Ishikawa (cell line): ENCODE measurements around the gene SLC15A1.

Experiments used
- CEBPB ChIP-seq: IDR thresholded peaks from 2 replicates; pipeline ENCODE4 v1.6.1; 2012
- CREB1 ChIP-seq: IDR thresholded peaks from 2 replicates; pipeline ENCODE4 v1.6.1; 2012; ENCODE audit warnings: low read depth
- EGR1 ChIP-seq: IDR thresholded peaks from 2 replicates; pipeline ENCODE4 v1.6.1; 2012
- EP300 ChIP-seq: IDR thresholded peaks from 2 replicates; pipeline ENCODE4 v1.6.1; 2012; ENCODE audit warnings: borderline replicate concordance
- FOXM1 ChIP-seq: IDR thresholded peaks from 2 replicates; pipeline ENCODE4 v1.6.1; 2012; ENCODE audit warnings: low read depth, borderline replicate concordance
- NFIC ChIP-seq: IDR thresholded peaks from 2 replicates; pipeline ENCODE4 v1.6.1; 2012
- RAD21 ChIP-seq: IDR thresholded peaks from 2 replicates; pipeline ENCODE4 v1.6.1; 2012; ENCODE audit warnings: low read depth
- TAF1 ChIP-seq: IDR thresholded peaks from 2 replicates; pipeline ENCODE4 v1.6.1; 2012; ENCODE audit warnings: low read depth, mild to moderate bottlenecking
- TCF12 ChIP-seq: IDR thresholded peaks from 2 replicates; pipeline ENCODE4 v1.6.1; 2012; ENCODE audit warnings: low read depth
- TEAD4 ChIP-seq: IDR thresholded peaks from 2 replicates; pipeline ENCODE4 v1.6.1; 2012
- USF1 ChIP-seq: IDR thresholded peaks from 2 replicates; pipeline ENCODE4 v1.6.1; 2012
- YY1 ChIP-seq: IDR thresholded peaks from 2 replicates; pipeline ENCODE4 v1.6.1; 2012; ENCODE audit warnings: low read depth
- ZBTB7A ChIP-seq: IDR thresholded peaks from 2 replicates; pipeline ENCODE4 v1.6.1; 2012; ENCODE audit warnings: low read depth
- TF ChIP-seq, protein P1 (sequence below): IDR thresholded peaks from 2 replicates; pipeline ENCODE4 v1.6.1; 2012
- TF ChIP-seq, protein P2 (sequence below): IDR thresholded peaks from 2 replicates; pipeline ENCODE4 v1.6.1; 2012; ENCODE audit warnings: low read depth, mild to moderate bottlenecking

The SLC15A1 gene

GRCh38 chr13:98707281-98707999 lies 45.0 kb downstream of the SLC15A1 start:
- TF ChIP-seq EGR1 = no peak
- TF ChIP-seq TEAD4 = no peak
- no peak for TF ChIP-seq EP300
- TF ChIP-seq, protein P1, sequence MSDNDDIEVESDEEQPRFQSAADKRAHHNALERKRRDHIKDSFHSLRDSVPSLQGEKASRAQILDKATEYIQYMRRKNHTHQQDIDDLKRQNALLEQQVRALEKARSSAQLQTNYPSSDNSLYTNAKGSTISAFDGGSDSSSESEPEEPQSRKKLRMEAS = no peak
- TF ChIP-seq YY1 = no peak
- TF ChIP-seq NFIC = no peak
- TF ChIP-seq USF1 = no peak
- TF ChIP-seq RAD21 = no peak

GRCh38 chr13:98706446-98707110 lies 45.9 kb downstream of the SLC15A1 start:
- TF ChIP-seq TCF12 (no peak), YY1 (no peak), CEBPB (no peak), RAD21 (no peak), ZBTB7A (no peak), TEAD4 (no peak), USF1 (no peak), FOXM1 (no peak)

- TF ChIP-seq, protein P1 = no peak
- TF ChIP-seq NFIC (no peak), TCF12 (no peak), EGR1 (no peak), EP300 (no peak), YY1 (no peak), USF1 (no peak), CEBPB (no peak), ZBTB7A (no peak), TAF1 (no peak), FOXM1 (no peak), TEAD4 (no peak), RAD21 (no peak), CREB1 (no peak)
- TF ChIP-seq, protein P2, sequence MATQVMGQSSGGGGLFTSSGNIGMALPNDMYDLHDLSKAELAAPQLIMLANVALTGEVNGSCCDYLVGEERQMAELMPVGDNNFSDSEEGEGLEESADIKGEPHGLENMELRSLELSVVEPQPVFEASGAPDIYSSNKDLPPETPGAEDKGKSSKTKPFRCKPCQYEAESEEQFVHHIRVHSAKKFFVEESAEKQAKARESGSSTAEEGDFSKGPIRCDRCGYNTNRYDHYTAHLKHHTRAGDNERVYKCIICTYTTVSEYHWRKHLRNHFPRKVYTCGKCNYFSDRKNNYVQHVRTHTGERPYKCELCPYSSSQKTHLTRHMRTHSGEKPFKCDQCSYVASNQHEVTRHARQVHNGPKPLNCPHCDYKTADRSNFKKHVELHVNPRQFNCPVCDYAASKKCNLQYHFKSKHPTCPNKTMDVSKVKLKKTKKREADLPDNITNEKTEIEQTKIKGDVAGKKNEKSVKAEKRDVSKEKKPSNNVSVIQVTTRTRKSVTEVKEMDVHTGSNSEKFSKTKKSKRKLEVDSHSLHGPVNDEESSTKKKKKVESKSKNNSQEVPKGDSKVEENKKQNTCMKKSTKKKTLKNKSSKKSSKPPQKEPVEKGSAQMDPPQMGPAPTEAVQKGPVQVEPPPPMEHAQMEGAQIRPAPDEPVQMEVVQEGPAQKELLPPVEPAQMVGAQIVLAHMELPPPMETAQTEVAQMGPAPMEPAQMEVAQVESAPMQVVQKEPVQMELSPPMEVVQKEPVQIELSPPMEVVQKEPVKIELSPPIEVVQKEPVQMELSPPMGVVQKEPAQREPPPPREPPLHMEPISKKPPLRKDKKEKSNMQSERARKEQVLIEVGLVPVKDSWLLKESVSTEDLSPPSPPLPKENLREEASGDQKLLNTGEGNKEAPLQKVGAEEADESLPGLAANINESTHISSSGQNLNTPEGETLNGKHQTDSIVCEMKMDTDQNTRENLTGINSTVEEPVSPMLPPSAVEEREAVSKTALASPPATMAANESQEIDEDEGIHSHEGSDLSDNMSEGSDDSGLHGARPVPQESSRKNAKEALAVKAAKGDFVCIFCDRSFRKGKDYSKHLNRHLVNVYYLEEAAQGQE = no peak
Observed at GRCh38 chr13:98697791-98698190, 54.7 kb downstream of the SLC15A1 start.

DNA sequence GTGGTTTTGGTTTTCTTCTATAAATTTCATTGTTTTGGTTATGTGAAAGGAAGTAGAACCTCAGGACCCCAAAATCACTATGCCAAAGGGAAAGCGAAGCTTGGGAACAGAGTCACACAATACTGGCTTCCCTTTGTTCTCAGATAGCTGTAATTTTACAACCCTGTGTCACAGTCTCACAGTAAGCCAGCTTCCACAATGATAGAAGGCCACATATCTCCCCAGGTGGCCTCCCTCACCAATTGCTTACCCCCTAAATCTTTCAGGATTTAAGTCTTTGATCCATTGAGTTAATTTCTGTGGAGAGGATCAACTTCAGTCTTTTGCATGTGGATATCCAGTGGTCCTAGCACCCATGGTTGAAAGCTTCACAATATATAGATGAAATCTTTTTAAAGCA lies 58.7 kb downstream of the SLC15A1 start:
- TF ChIP-seq, protein P2 = no peak
- TF ChIP-seq, protein P1 = no peak
- TF ChIP-seq TCF12 (no peak), RAD21 (no peak), CREB1 (no peak), YY1 (no peak), TAF1 (no peak), CEBPB (no peak), EGR1 (no peak), NFIC (no peak), USF1 (no peak), TEAD4 (no peak), FOXM1 (no peak), ZBTB7A (no peak), EP300 (no peak)
